Activated CD8-positive, alpha-beta memory T cell treated with anti-CD3 and anti-CD28 coated beads for 24 hours (primary cell): ENCODE data around the gene DNASE1L1.

Experiments
- DNase-seq: peaks from one replicate; pipeline ENCODE4 v3.0.0-alpha.2; 2020

Gene DNASE1L1

GRCh38 chrX:154409222-154409871, at the start of gene DNASE1L1:
DNASE1L1 (minus strand) TSS chrX:154409254; CDS start chrX:154405568, 3,686 bp downstream.
- peak; percentile 67 for DNase-seq

- peak; percentile 84 for DNase-seq
Observed at GRCh38 chrX:154458116-154458953, 49.3 kb upstream of the DNASE1L1 start, which contains the start of gene PLXNA3. PLXNA3 (plus strand) TSS chrX:154458281; CDS start chrX:154460184, 1,903 bp downstream.

GRCh38 chrX:154457491-154458115, 48.5 kb upstream of the DNASE1L1 start:
- DNase-seq, result no peak

GRCh38 chrX:154452823-154453222, 43.8 kb upstream of the DNASE1L1 start:
- no peak for DNase-seq

- DNase-seq, result no peak
Observed at GRCh38 chrX:154450312-154450711, 41.3 kb upstream of the DNASE1L1 start.

GRCh38 chrX:154449618-154450017, 40.6 kb upstream of the DNASE1L1 start:
- DNase-seq, result no peak

GRCh38 chrX:154448484-154448883, 39.4 kb upstream of the DNASE1L1 start:
- no peak for DNase-seq

GRCh38 chrX:154446430-154446829, 37.4 kb upstream of the DNASE1L1 start:
- DNase-seq, result no peak

GRCh38 chrX:154445776-154446175, 36.7 kb upstream of the DNASE1L1 start:
- DNase-seq, result no peak

- DNase-seq, result no peak
Observed at GRCh38 chrX:154444755-154445246, 35.7 kb upstream of the DNASE1L1 start.

GRCh38 chrX:154443992-154444754, 35.1 kb upstream of the DNASE1L1 start, which contains the start of gene FAM50A:
FAM50A (plus strand) TSS chrX:154444141; CDS start chrX:154444236, 95 bp downstream.
- DNase-seq, result peak; percentile 87

- no peak for DNase-seq
Observed at GRCh38 chrX:154443479-154443910, 34.4 kb upstream of the DNASE1L1 start.

- DNase-seq, result no peak
Observed at GRCh38 chrX:154441984-154442707, 33.1 kb upstream of the DNASE1L1 start.

- DNase-seq, result no peak
Observed at GRCh38 chrX:154441564-154441963, 32.5 kb upstream of the DNASE1L1 start.

- DNase-seq, result no peak
Observed at GRCh38 chrX:154440623-154441357, 31.7 kb upstream of the DNASE1L1 start.

- DNase-seq, result no peak
Observed at GRCh38 chrX:154439841-154440240, 30.8 kb upstream of the DNASE1L1 start.

GRCh38 chrX:154437971-154438893, 29.2 kb upstream of the DNASE1L1 start:
- no peak for DNase-seq

GRCh38 chrX:154436983-154437752, 28.1 kb upstream of the DNASE1L1 start, which contains the start of gene GDI1:
GDI1 (plus strand) TSS chrX:154437154; CDS start chrX:154437255, 101 bp downstream.
- peak; percentile 78 for DNase-seq
